Measurements from ENCODE around the gene STARD3.

The STARD3 gene

DNA sequence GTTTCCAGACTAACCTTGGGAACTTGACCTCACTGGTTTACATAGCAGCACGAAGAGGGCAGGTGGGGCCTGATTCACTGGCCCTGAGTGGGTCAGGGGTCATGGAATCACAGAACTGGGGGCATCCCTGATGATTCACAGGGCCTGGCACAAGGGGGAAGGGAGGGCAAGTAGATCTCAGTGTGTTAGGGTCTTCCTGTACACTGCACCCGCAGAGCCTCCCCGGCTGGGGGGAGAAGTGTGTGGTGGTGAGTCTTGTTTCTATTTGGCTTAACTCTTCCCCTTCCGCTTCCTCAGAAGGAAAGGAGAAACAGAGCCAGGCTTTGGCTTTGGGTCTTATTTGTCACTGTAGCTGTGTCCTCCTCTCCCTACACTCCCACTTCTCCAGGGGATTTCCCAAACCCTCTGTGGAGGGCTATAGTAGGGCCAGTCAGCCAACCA is 3.7 kb downstream of the STARD3 start:
- ChIA-PET CTCF (interaction anchor here (1.1 to 1.9 kb wide), 2 partner anchors 14 to 20 kb away, joined by 5 to 7 read pairs; no protein-coding TSS in a partner anchor), POLR2A (no interaction called here)
- TF ChIP-seq CTBP1 (IDR thresholded peaks at IDR 0.05; ENCODE audit: borderline replicate concordance): no peak
- no peak for TF ChIP-seq SUZ12 (IDR thresholded peaks at IDR 0.05)
- no peak for TF ChIP-seq ARNT (IDR thresholded peaks at IDR 0.05)
- TF ChIP-seq HDGF (IDR thresholded peaks at IDR 0.05; ENCODE audit: borderline replicate concordance): no peak
- no peak for TF ChIP-seq LEF1 (IDR thresholded peaks at IDR 0.05; ENCODE audit: borderline replicate concordance)
- no peak for TF ChIP-seq L3MBTL2 (conservative IDR thresholded peaks at IDR 0.05)
- no peak for TF ChIP-seq TARDBP (IDR thresholded peaks at IDR 0.05)
- no peak for TF ChIP-seq SP1 (IDR thresholded peaks at IDR 0.05)
- no peak for TF ChIP-seq FOXK2 (IDR thresholded peaks at IDR 0.05)
- no peak for TF ChIP-seq BHLHE40 (IDR thresholded peaks at IDR 0.05; ENCODE audit: borderline replicate concordance)
- no peak for TF ChIP-seq FOXM1 (IDR thresholded peaks at IDR 0.05; ENCODE audit: borderline replicate concordance)
- no peak for TF ChIP-seq NFRKB (IDR thresholded peaks at IDR 0.05)
- TF ChIP-seq, protein P1, sequence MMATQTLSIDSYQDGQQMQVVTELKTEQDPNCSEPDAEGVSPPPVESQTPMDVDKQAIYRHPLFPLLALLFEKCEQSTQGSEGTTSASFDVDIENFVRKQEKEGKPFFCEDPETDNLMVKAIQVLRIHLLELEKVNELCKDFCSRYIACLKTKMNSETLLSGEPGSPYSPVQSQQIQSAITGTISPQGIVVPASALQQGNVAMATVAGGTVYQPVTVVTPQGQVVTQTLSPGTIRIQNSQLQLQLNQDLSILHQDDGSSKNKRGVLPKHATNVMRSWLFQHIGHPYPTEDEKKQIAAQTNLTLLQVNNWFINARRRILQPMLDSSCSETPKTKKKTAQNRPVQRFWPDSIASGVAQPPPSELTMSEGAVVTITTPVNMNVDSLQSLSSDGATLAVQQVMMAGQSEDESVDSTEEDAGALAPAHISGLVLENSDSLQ (IDR thresholded peaks at IDR 0.05): no peak
- TF ChIP-seq FOXA1 (IDR thresholded peaks at IDR 0.05): no peak
- TF ChIP-seq ZNF384 (IDR thresholded peaks at IDR 0.05): no peak
- no peak for TF ChIP-seq ELF4 (IDR thresholded peaks at IDR 0.05)
- DNase-seq (ENCODE audit: extremely low spot score): no peak

DNA sequence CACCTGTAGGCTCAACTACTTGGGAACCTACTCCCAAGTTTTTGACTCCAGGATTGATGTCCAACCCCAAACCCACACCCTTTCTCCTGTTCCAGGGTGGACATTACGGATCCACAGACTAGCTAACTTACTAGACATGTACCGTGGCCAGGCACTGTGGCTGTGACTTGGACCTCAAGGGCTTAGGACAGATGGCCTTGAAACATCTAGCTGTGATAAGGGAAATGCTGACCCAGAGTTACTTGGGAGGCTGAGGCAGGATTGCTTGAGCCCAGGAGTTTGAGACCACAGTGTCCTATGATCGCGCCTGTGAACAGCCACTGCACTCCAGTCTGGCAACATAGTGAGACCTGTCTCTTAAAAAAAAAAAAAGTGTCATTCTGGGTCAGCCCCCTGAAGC is 4.2 kb downstream of the STARD3 start:
- TF ChIP-seq FOXA1 (IDR thresholded peaks at IDR 0.05) (no peak), FOXK2 (IDR thresholded peaks at IDR 0.05) (no peak), BHLHE40 (IDR thresholded peaks at IDR 0.05; ENCODE audit: borderline replicate concordance) (no peak), SP1 (IDR thresholded peaks at IDR 0.05) (no peak), TARDBP (IDR thresholded peaks at IDR 0.05) (no peak), ELF4 (IDR thresholded peaks at IDR 0.05) (no peak), ZNF384 (IDR thresholded peaks at IDR 0.05) (no peak), CTBP1 (IDR thresholded peaks at IDR 0.05; ENCODE audit: borderline replicate concordance) (no peak)
- POLR2A ChIA-PET: no interaction called here
- CTCF ChIA-PET: interaction anchor here (5.7 kb wide), 1 partner anchor 13 kb away, joined by 39 read pairs; no protein-coding TSS in a partner anchor
- DNase-seq (ENCODE audit: extremely low spot score): no peak

DNA sequence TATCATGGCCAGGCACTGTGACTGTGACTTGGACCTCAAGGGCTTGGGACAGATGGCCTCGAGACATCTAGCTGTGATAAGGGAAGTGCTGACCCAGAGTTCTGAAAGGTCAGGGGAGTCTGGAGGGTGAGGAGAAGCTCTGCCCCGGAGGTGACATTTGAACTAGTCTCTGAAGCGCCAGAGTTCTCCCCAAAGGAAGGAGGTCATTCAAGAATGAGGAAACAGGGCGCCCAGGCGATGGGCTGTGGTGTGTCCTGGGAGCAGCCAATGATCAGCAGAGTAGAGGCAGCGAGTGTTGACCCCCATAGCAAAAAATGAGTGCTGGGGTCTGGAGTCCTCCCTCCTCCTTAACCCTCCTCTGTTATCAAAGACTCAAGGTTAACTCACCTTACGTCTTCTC is 4.9 kb downstream of the STARD3 start:
- ChIA-PET CTCF (interaction anchor here (5.7 kb wide), 1 partner anchor 12 kb away, joined by 39 read pairs; no protein-coding TSS in a partner anchor), POLR2A (no interaction called here)
- no peak for DNase-seq (ENCODE audit: extremely low spot score)

GRCh38 chr17:39642291-39643074 is 5.5 kb downstream of the STARD3 start:
- no peak for DNase-seq (ENCODE audit: extremely low spot score)
- CTCF ChIA-PET: interaction anchor here (5.7 kb wide), 1 partner anchor 11 kb away, joined by 39 read pairs; no protein-coding TSS in a partner anchor
- TF ChIP-seq FOXA1 (IDR thresholded peaks at IDR 0.05): no peak
- TF ChIP-seq, protein P1 (IDR thresholded peaks at IDR 0.05): no peak
- no peak for TF ChIP-seq L3MBTL2 (conservative IDR thresholded peaks at IDR 0.05)
- TF ChIP-seq ARNT (IDR thresholded peaks at IDR 0.05): no peak
- no peak for TF ChIP-seq NFRKB (IDR thresholded peaks at IDR 0.05)
- no peak for TF ChIP-seq ELF4 (IDR thresholded peaks at IDR 0.05)
- TF ChIP-seq SUZ12 (IDR thresholded peaks at IDR 0.05): no peak
- TF ChIP-seq FOXM1 (IDR thresholded peaks at IDR 0.05; ENCODE audit: borderline replicate concordance): no peak
- TF ChIP-seq SP1 (IDR thresholded peaks at IDR 0.05): no peak
- no peak for TF ChIP-seq CTBP1 (IDR thresholded peaks at IDR 0.05; ENCODE audit: borderline replicate concordance)
- no peak for TF ChIP-seq BHLHE40 (IDR thresholded peaks at IDR 0.05; ENCODE audit: borderline replicate concordance)
- TF ChIP-seq HDGF (IDR thresholded peaks at IDR 0.05; ENCODE audit: borderline replicate concordance): no peak
- POLR2A ChIA-PET: no interaction called here

More for the DNA sequence above, 4.9 kb downstream of the STARD3 start:
- TF ChIP-seq CTBP1 (IDR thresholded peaks at IDR 0.05; ENCODE audit: borderline replicate concordance) (no peak), BHLHE40 (IDR thresholded peaks at IDR 0.05; ENCODE audit: borderline replicate concordance) (no peak), SUZ12 (IDR thresholded peaks at IDR 0.05) (no peak), SP1 (IDR thresholded peaks at IDR 0.05) (no peak), NFRKB (IDR thresholded peaks at IDR 0.05) (no peak), ARNT (IDR thresholded peaks at IDR 0.05) (no peak), TARDBP (IDR thresholded peaks at IDR 0.05) (no peak), LEF1 (IDR thresholded peaks at IDR 0.05; ENCODE audit: borderline replicate concordance) (no peak), ELF4 (IDR thresholded peaks at IDR 0.05) (no peak), FOXM1 (IDR thresholded peaks at IDR 0.05; ENCODE audit: borderline replicate concordance) (no peak), FOXK2 (IDR thresholded peaks at IDR 0.05) (no peak), L3MBTL2 (conservative IDR thresholded peaks at IDR 0.05) (no peak), HDGF (IDR thresholded peaks at IDR 0.05; ENCODE audit: borderline replicate concordance) (no peak), ZNF384 (IDR thresholded peaks at IDR 0.05) (no peak)

DNA sequence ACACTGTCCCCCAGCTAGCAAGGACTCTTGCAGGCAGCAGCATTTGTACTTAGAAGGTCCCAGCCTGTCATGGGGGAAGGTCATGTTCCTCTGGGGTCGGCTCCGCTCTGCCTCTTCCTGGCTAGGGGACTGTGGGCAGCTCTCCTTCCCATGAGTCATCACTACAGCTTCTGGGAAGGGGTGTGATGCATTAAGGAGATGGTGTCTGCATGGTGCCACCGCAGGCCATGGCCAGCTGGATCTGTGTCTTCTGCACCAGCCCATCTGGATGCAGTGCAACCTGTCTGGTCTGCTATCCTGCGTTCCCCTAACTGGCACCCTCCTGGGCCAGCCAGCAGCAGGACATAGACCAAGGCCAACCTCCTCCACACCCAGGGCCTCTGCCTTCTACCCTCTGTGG is 6.3 kb downstream of the STARD3 start:
- TF ChIP-seq FOXM1 (IDR thresholded peaks at IDR 0.05; ENCODE audit: borderline replicate concordance) (no peak), SP1 (IDR thresholded peaks at IDR 0.05) (no peak), L3MBTL2 (conservative IDR thresholded peaks at IDR 0.05) (no peak), TARDBP (IDR thresholded peaks at IDR 0.05) (no peak), ELF4 (IDR thresholded peaks at IDR 0.05) (no peak), ARNT (IDR thresholded peaks at IDR 0.05) (no peak), CTBP1 (IDR thresholded peaks at IDR 0.05; ENCODE audit: borderline replicate concordance) (no peak), BHLHE40 (IDR thresholded peaks at IDR 0.05; ENCODE audit: borderline replicate concordance) (no peak), NFRKB (IDR thresholded peaks at IDR 0.05) (no peak), SUZ12 (IDR thresholded peaks at IDR 0.05) (no peak), LEF1 (IDR thresholded peaks at IDR 0.05; ENCODE audit: borderline replicate concordance) (no peak), FOXK2 (IDR thresholded peaks at IDR 0.05) (no peak), ZNF384 (IDR thresholded peaks at IDR 0.05) (no peak), HDGF (IDR thresholded peaks at IDR 0.05; ENCODE audit: borderline replicate concordance) (no peak), FOXA1 (IDR thresholded peaks at IDR 0.05) (no peak)
- TF ChIP-seq, protein P1 (IDR thresholded peaks at IDR 0.05): no peak
- ChIA-PET CTCF (interaction anchor here (5.7 kb wide), 1 partner anchor 11 kb away, joined by 39 read pairs; no protein-coding TSS in a partner anchor), POLR2A (no interaction called here)
- no peak for DNase-seq (ENCODE audit: extremely low spot score)

Measured in HEK293T (cell line).